ENCODE data around the gene ESRRB. TPM values are rescaled to one million over a fixed set of nuclear protein-coding genes. Genes with fewer than 3 reads are reported as not detected.

The ESRRB gene
- total and polyA plus RNA-seq, 12 donors, result 2.5 to 13.4 (median 7.0) TPM

- WGBS, 2 donors, result 81 to 88% methylated on average over 7 of the region's 7 CpGs
These were observed 52.7 kb downstream of the ESRRB start for GRCh38 chr14:76428611-76429010.

GRCh38 chr14:76430017-76430416 lies 54.1 kb downstream of the ESRRB start:
- Histone ChIP-seq H3K4me3 (no peak overlapping the region), H3K27ac (no peak overlapping the region), H3K4me1 (no peaks in the 10 kb centered on the region), H3K36me3 (no peaks in the 10 kb centered on the region), H3K9me3 (peaks cover 0 to 4% (median 0%) of the 10 kb centered on the region in 11 donors), H3K27me3 (no peaks in the 10 kb centered on the region)
- DNase-seq, result no peak
- TF ChIP-seq CTCF (IDR thresholded peaks at IDR 0.05), result no peak
- 73 to 75% methylated on average over 1 of the region's 1 CpG for WGBS, 2 donors
- intact Hi-C loops (cut with DNase I), result no loop called here
- no peak for ATAC-seq

More at GRCh38 chr14:76428611-76429010, 52.7 kb downstream of the ESRRB start:
- TF ChIP-seq CTCF (IDR thresholded peaks at IDR 0.05), result no peak
- no peak for ATAC-seq
- H3K4me1 ChIP-seq, result no peaks in the 10 kb centered on the region
- no peak for DNase-seq
- peaks cover 0 to 4% (median 0%) of the 10 kb centered on the region in 11 donors for H3K9me3 ChIP-seq
- H3K4me3 ChIP-seq, result no peak overlapping the region
- no peak overlapping the region for H3K27ac ChIP-seq
- no peaks in the 10 kb centered on the region for H3K36me3 ChIP-seq
- H3K27me3 ChIP-seq, result no peaks in the 10 kb centered on the region
- intact Hi-C loops (cut with DNase I), result no loop called here

- H3K4me3 ChIP-seq, result no peak overlapping the region
- 87 to 88% methylated on average over 4 of the region's 4 CpGs for WGBS, 2 donors
- intact Hi-C loops (cut with DNase I), result no loop called here
- H3K4me1 ChIP-seq, result no peaks in the 10 kb centered on the region
- TF ChIP-seq CTCF (IDR thresholded peaks at IDR 0.05), result no peak
- no peaks in the 10 kb centered on the region for H3K36me3 ChIP-seq
- no peak for DNase-seq
- peaks cover 0 to 4% (median 0%) of the 10 kb centered on the region in 11 donors for H3K9me3 ChIP-seq
- no peak for ATAC-seq
- no peaks in the 10 kb centered on the region for H3K27me3 ChIP-seq
- no peak overlapping the region for H3K27ac ChIP-seq
These were observed 54.6 kb downstream of the ESRRB start for GRCh38 chr14:76430475-76430980.

DNA sequence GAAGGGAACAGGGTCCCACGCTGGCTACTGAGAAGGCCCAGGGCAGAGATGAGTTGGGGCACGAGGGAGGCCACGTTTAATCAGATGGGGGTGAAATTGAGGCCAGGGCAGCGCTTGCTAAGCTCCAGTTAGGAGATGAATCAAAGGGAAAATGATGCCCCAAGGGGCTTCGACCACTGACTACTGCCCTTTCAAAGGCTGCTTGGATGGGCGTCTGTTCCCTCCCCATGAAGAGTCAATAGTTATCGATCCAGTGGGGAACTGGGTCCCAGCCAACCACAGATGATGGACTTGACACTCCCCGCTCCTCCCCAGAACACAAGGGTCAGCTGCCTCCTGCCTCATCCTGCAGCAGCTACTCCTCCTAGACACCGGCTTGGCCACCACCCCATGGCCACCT lies 55.6 kb downstream of the ESRRB start:
- ATAC-seq (no peak), DNase-seq (no peak)
- H3K36me3 ChIP-seq, result no peaks in the 10 kb centered on the region
- H3K4me3 ChIP-seq, result no peak overlapping the region
- H3K4me1 ChIP-seq, result no peaks in the 10 kb centered on the region
- no peak for TF ChIP-seq CTCF (IDR thresholded peaks at IDR 0.05)
- H3K9me3 ChIP-seq, result no peaks in the 10 kb centered on the region
- H3K27ac ChIP-seq, result no peak overlapping the region
- no peaks in the 10 kb centered on the region for H3K27me3 ChIP-seq
- 84 to 89% methylated on average over 9 of the region's 9 CpGs for WGBS, 2 donors
- intact Hi-C loops (cut with DNase I), result no loop called here

All from heart right ventricle (tissue), 16 donors.